ENCODE results near the gene COPZ2.

DNA sequence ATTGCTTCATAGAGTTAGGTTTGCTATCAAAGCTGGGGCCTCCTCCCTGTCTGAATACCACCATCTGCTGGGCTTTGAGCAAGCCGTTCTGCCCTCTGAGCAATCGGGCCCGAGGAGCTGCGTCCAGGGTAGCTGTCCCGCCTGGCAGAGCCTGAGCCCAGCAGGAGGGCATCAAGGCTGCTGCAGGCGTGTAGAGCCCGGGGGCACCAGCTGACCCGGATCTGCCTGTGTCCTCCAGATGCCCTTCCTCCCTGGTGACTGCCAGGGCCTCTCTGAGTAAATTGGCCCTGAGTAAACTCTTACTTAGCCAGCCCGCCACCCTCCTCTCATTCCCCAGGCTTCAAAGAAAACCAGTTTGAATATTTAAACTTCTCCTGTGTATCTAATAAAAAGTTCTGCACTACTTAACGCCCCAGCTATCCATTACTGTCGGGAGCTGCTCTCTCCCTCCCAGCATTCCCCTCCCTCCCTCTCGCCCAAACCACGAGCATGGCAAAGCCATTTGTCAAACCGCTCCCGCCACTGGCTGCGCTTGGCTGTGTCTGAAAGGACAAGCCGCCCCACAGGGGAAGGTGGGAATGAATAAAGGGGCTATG lies 50.3 kb downstream of the COPZ2 start:
- TF ChIP-seq POLR2A (IDR thresholded peaks at IDR 0.05) = no peak
- TF ChIP-seq CTCF (IDR thresholded peaks at IDR 0.05) = no peak
